Esophagus muscularis mucosa (tissue), 4 donors: ENCODE results near the gene PTPN2. TPM values are rescaled to one million over a fixed set of nuclear protein-coding genes. Genes with fewer than 3 reads are reported as not detected.

Experiments used
- DNase-seq: peaks from one replicate; pipeline ENCODE4 v3.0.0-alpha.2; 2017; ENCODE audit errors: extremely low spot score
- H3K27ac ChIP-seq, 4 donors: fragments of 200-600 bp; sonication (generic); replicated peaks in 1 of 4; 1 replicate in 3 of 4; 2 replicates in 1 of 4; pipeline ENCODE4 v1.5.1; 2016 to 2019; ENCODE audit warnings: mild to moderate bottlenecking in 1 of 4
- H3K27me3 ChIP-seq, 4 donors: fragments of 200-600 bp; sonication (generic); one replicate each; pipeline versions ENCODE4 v1.5.1 to v1.6.0; 2016 to 2019
- H3K36me3 ChIP-seq, 4 donors: fragments of 200-600 bp; sonication (generic); one replicate each; pipeline ENCODE4 v1.5.1; 2016 to 2019
- H3K4me1 ChIP-seq, 4 donors: fragments of 200-600 bp; sonication (generic); one replicate each; pipeline ENCODE4 v1.5.1; 2016 to 2019
- H3K4me3 ChIP-seq, 4 donors: fragments of 200-600 bp; sonication (generic); 1 replicate in 2 of 4; 2 replicates in 2 of 4; pipeline ENCODE4 v1.5.1; 2016 to 2019; ENCODE audit warnings: mild to moderate bottlenecking in 4 of 4, moderate library complexity in 1 of 4
- H3K9me3 ChIP-seq, 4 donors: fragments of 200-600 bp; sonication (generic); 1 replicate in 3 of 4; 2 replicates in 1 of 4; pipeline ENCODE4 v1.5.1; 2016 to 2019
- EP300 ChIP-seq: sonication (generic); formaldehyde crosslinking; IDR thresholded peaks from one replicate; pipeline ENCODE4 v1.6.1; 2017; ENCODE audit warnings: antibody characterized with exemption
- POLR2A ChIP-seq: fragments of 450-650 bp; IDR thresholded peaks from one replicate; pipeline ENCODE4 v1.6.1; 2017; ENCODE audit warnings: antibody characterized with exemption, moderate library complexity, mild to moderate bottlenecking, low read depth
- POLR2AphosphoS5 ChIP-seq, 2 donors: sonication (generic); formaldehyde crosslinking; IDR thresholded peaks; one replicate each; pipeline ENCODE4 v1.6.1; 2017; ENCODE audit warnings: antibody characterized with exemption in 2 of 2
- WGBS: methylation state at CpG from one replicate; pipeline ENCODE4 v1.1.5; 2018; 5-methylcytosine and 5-hydroxymethylcytosine counted together
- intact Hi-C: fragments of 100-400 bp; cut with DNase I; formaldehyde crosslinking; loops from one replicate; pipeline ENCODE4 v1.15.1; 2023
- total RNA-seq, 4 donors: library from RNA; depleted of rRNA; stranded (reverse); fragments of >200 nt; gene quantifications; one replicate each; pipeline versions ENCODE4 v1.1.0 to v1.2.1, GENCODE V29; 2016
- TF ChIP-seq, protein P1 (sequence below), 3 experiments: fragments of 200-600 bp in 2 of 3; fragments of 450-650 bp in 1 of 3; sonication (generic) in 2 of 3; IDR thresholded peaks; one replicate each; pipeline ENCODE4 v1.5.1; 2017 to 2019; ENCODE audit warnings: antibody characterized with exemption in 3 of 3, mild to moderate bottlenecking in 2 of 3, moderate library complexity in 1 of 3

Gene PTPN2
- total RNA-seq, 4 donors from 2014 or later = 14.3 to 27.5 (median 18.0) TPM

DNA sequence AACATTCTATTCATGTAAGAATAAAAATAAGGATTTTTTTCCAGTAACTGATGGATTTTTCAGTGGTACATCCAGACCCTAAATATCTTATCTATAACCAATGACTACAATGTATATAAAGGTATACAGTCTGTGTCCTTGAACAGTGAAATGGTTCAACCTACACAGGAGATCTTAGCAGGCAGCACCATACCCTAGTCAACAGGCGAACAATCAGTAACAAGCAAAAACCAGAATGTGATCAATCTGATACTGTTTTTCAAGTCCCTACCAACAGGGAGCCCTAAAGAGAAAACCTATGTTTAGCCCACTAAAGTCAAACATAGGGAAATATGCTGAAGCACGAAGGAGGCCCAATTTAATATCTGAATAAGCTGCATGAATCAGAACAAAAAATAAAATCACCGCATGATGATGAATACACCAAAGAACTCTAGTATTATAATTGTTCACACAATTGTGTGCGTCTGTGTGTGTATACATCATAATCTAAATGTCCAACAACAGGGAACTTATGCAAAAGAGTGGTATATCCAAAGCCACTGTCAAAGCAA is 26.0 kb downstream of the PTPN2 start:
- H3K27me3 ChIP-seq = no peaks in the 10 kb centered on the region
- no peak overlapping the region for H3K4me3 ChIP-seq
- peaks cover 3 to 10% (median 7%) of the 10 kb centered on the region in 4 donors for H3K4me1 ChIP-seq
- WGBS = 94% methylated on average over 4 of the region's 4 CpGs
- no peak for TF ChIP-seq POLR2AphosphoS5 (IDR thresholded peaks at IDR 0.05)
- TF ChIP-seq POLR2A = no peak
- TF ChIP-seq EP300 = no peak
- TF ChIP-seq, protein P1, sequence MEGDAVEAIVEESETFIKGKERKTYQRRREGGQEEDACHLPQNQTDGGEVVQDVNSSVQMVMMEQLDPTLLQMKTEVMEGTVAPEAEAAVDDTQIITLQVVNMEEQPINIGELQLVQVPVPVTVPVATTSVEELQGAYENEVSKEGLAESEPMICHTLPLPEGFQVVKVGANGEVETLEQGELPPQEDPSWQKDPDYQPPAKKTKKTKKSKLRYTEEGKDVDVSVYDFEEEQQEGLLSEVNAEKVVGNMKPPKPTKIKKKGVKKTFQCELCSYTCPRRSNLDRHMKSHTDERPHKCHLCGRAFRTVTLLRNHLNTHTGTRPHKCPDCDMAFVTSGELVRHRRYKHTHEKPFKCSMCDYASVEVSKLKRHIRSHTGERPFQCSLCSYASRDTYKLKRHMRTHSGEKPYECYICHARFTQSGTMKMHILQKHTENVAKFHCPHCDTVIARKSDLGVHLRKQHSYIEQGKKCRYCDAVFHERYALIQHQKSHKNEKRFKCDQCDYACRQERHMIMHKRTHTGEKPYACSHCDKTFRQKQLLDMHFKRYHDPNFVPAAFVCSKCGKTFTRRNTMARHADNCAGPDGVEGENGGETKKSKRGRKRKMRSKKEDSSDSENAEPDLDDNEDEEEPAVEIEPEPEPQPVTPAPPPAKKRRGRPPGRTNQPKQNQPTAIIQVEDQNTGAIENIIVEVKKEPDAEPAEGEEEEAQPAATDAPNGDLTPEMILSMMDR (IDR thresholded peaks at IDR 0.05) = no peak
- no peak for DNase-seq
- H3K36me3 ChIP-seq = peaks cover 0 to 20% (median 12%) of the 10 kb centered on the region in 4 donors
- H3K27ac ChIP-seq = no peak overlapping the region
- intact Hi-C loops = no loop called here
- no peaks in the 10 kb centered on the region for H3K9me3 ChIP-seq

DNA sequence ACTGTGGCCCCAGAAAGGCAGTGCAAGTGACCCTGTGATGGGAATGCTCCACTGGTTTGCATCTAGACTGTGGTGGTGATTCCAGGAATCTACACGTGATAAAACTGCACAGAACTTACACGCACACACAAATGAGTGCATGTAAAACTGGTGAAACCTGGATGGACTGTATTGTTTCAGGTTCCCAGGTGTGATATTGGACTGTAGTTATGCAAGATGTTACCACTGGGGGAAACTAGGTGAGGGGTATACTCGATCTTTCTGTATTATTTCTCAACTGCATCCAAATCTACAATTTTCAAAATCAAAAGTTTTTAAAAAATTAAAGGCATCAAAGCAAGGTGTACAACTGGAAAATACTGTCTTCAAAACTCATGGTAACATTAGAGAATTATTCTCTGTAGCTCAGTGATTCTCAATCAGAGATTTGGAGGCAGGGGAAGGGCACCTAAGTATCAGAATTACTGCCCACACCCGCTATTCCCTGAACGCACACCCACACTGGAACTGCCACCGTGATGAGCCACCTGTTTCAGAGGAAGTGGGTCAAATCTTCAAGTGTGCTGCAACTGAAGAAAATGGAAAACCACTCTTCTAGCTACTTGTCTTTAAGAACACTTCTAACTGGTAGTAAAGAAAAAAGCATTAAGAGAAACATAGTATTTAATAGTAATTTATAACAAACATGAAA is 26.7 kb downstream of the PTPN2 start:
- WGBS = 75% methylated on average over 6 of the region's 6 CpGs
- TF ChIP-seq, protein P1 (IDR thresholded peaks at IDR 0.05) = no peak
- TF ChIP-seq EP300 (no peak), POLR2AphosphoS5 (IDR thresholded peaks at IDR 0.05) (no peak), POLR2A (no peak)
- Histone ChIP-seq H3K27me3 (no peaks in the 10 kb centered on the region), H3K4me1 (peaks cover 2 to 5% (median 3%) of the 10 kb centered on the region in 4 donors), H3K36me3 (peaks cover 0 to 20% (median 12%) of the 10 kb centered on the region in 4 donors), H3K9me3 (no peaks in the 10 kb centered on the region), H3K4me3 (no peak overlapping the region), H3K27ac (no peak overlapping the region)
- intact Hi-C loops = no loop called here
- DNase-seq = no peak

DNA sequence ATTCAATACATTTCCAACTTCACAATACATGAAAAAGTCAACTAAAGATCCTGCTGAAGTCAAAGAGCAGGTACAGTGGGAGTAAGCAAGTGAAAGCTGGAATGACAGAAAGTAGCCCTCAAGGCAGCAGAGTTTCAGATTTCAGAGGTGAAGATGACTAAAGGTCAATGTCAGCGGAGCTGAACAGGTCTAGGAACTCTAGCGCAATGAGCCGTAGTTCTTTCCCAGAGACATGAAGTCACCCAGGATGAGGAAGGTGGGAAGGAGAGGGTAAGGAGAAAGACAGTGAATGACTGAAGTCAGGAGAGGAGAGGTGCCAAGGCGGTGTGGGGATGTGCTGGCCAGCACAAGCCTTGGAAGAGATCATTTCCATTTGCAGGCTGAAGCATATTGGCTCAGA is 28.1 kb downstream of the PTPN2 start:
- H3K4me3 ChIP-seq = no peak overlapping the region
- intact Hi-C loops = no loop called here
- H3K4me1 ChIP-seq = no peaks in the 10 kb centered on the region
- no peak for DNase-seq
- no peaks in the 10 kb centered on the region for H3K9me3 ChIP-seq
- TF ChIP-seq, protein P1 (IDR thresholded peaks at IDR 0.05) = no peak
- no peak for TF ChIP-seq EP300
- TF ChIP-seq POLR2AphosphoS5 (IDR thresholded peaks at IDR 0.05) = no peak
- TF ChIP-seq POLR2A = no peak
- no peaks in the 10 kb centered on the region for H3K27me3 ChIP-seq
- peaks cover 0 to 20% (median 12%) of the 10 kb centered on the region in 4 donors for H3K36me3 ChIP-seq
- H3K27ac ChIP-seq = no peak overlapping the region
- WGBS = 96% methylated on average over 4 of the region's 4 CpGs

DNA sequence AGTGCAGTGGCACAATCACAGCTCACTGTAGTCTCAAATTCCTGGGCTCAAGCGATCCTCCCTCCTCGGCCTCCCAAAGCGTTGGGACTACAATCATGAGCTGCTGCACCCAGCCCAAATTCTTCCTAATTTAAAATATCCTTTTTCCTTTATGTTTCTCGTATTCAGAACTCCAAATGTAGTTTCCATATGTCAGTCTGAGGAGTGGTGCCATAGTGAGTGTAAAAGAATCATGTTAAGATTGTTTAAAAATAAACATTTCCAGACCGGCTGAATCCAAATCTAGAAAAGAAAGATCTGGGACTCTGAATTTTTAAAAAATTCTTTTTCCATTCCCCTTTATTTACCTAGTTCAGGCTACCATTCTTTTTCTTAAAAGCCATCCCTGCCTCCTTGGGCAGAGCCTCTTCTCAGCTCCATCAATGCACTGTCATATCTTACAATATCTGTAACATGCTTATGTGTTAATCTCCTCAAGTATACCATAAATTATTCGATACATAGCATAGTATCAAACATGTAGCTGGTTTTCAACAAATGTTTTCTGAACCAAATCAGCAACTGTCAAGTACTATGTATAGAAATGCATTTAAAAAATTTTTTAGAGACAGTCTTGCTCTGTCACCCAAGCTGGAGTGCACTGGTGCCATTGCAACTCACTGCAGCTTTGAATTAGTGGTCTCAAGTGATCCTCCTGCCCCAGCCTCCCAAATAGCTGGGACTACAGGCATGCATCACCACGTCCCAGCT is 31.3 kb downstream of the PTPN2 start:
- Histone ChIP-seq H3K4me3 (no peak overlapping the region), H3K27me3 (no peaks in the 10 kb centered on the region), H3K36me3 (peaks cover 0 to 17% (median 11%) of the 10 kb centered on the region in 4 donors), H3K4me1 (no peaks in the 10 kb centered on the region), H3K9me3 (no peaks in the 10 kb centered on the region), H3K27ac (no peak overlapping the region)
- intact Hi-C loops = no loop called here
- WGBS = 93% methylated on average over 7 of the region's 7 CpGs
- no peak for DNase-seq
- no peak for TF ChIP-seq POLR2A
- TF ChIP-seq EP300 = no peak
- TF ChIP-seq POLR2AphosphoS5 (IDR thresholded peaks at IDR 0.05) = no peak
- TF ChIP-seq, protein P1 (IDR thresholded peaks at IDR 0.05) = no peak
